ENCODE data around the gene KIF12.

Gene KIF12

DNA sequence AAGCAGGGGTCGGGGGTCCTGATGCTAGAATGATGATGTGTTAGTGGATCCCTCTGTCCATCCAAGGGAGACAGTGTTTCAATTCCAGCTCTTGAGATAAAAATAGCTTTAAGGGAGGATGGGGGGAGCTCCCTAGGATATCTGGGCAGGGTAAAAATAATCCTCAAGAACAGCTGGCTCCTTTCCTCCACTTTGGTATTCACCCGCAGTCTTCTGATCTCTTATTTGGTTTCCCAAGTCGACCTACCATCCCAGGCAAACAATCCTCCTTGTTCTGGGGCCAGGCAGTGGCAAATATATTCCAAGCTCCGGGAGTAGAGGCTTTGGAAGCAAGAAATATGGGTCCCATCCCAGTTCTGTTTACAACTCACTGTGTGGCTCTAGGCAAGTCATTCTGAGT is 41.8 kb upstream of the KIF12 start:
- no peak for TF ChIP-seq CTCF (IDR thresholded peaks at IDR 0.05)
- Histone ChIP-seq H3K4me2 (ENCODE audit: low read length) (no peak overlapping the region), H2AFZ (no peak overlapping the region), H3K9ac (no peak overlapping the region), H3K36me3 (ENCODE audit: control insufficient read depth, insufficient read depth, low read length) (no peaks in the 10 kb centered on the region), H3K79me2 (no peaks in the 10 kb centered on the region), H3K27ac (no peak overlapping the region), H3K4me1 (no peaks in the 10 kb centered on the region), H3K27me3 (ENCODE audit: control insufficient read depth, insufficient read depth, low read length) (no peaks in the 10 kb centered on the region), H3K4me3 (ENCODE audit: low read depth, low read length) (no peak overlapping the region), H3K9me3 (ENCODE audit: control insufficient read depth, low read length) (no peaks in the 10 kb centered on the region)

GRCh38 chr9:114140401-114140800 is 41.3 kb upstream of the KIF12 start:
- Histone ChIP-seq H3K9ac (no peak overlapping the region), H3K4me3 (ENCODE audit: low read depth, low read length) (no peak overlapping the region), H3K9me3 (ENCODE audit: control insufficient read depth, low read length) (no peaks in the 10 kb centered on the region), H3K27me3 (ENCODE audit: control insufficient read depth, insufficient read depth, low read length) (no peaks in the 10 kb centered on the region), H3K4me2 (ENCODE audit: low read length) (no peak overlapping the region), H3K27ac (no peak overlapping the region), H3K4me1 (no peaks in the 10 kb centered on the region), H3K79me2 (no peaks in the 10 kb centered on the region), H3K36me3 (ENCODE audit: control insufficient read depth, insufficient read depth, low read length) (no peaks in the 10 kb centered on the region), H2AFZ (no peak overlapping the region)
- TF ChIP-seq CTCF (IDR thresholded peaks at IDR 0.05) = no peak

DNA sequence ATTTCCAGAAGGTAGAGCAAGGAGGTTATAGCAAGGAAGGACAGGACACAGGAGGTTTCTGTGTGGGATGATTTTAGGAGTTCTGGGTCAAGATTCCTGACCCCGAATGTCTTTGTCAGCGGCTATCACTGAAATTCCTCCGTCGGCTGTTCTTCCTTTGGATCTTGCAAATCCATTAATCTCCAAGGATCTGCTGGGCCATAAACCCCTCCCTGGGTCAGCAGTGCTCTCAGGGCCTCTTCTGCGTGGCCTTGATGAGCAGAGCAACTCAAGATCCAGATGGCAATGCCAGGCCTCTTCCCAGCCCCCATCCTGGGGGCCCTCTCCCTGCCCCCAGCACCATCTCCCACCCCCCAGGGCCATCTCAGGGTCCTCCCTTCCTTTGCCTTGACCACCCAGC is 40.0 kb upstream of the KIF12 start:
- Histone ChIP-seq H3K4me3 (ENCODE audit: low read depth, low read length) (no peak overlapping the region), H3K4me2 (ENCODE audit: low read length) (no peak overlapping the region), H3K9me3 (ENCODE audit: control insufficient read depth, low read length) (no peaks in the 10 kb centered on the region), H3K27me3 (ENCODE audit: control insufficient read depth, insufficient read depth, low read length) (no peaks in the 10 kb centered on the region), H3K9ac (no peak overlapping the region), H3K36me3 (ENCODE audit: control insufficient read depth, insufficient read depth, low read length) (no peaks in the 10 kb centered on the region), H3K4me1 (no peaks in the 10 kb centered on the region), H3K79me2 (no peaks in the 10 kb centered on the region), H3K27ac (no peak overlapping the region), H2AFZ (no peak overlapping the region)
- TF ChIP-seq CTCF (IDR thresholded peaks at IDR 0.05) = no peak

- no peak for TF ChIP-seq CTCF (IDR thresholded peaks at IDR 0.05)
- no peaks in the 10 kb centered on the region for H3K27me3 ChIP-seq (ENCODE audit: control insufficient read depth, insufficient read depth, low read length)
- no peak overlapping the region for H3K4me2 ChIP-seq (ENCODE audit: low read length)
- no peaks in the 10 kb centered on the region for H3K9me3 ChIP-seq (ENCODE audit: control insufficient read depth, low read length)
- H3K36me3 ChIP-seq (ENCODE audit: control insufficient read depth, insufficient read depth, low read length) = no peaks in the 10 kb centered on the region
- no peak overlapping the region for H3K9ac ChIP-seq
- no peak overlapping the region for H2AFZ ChIP-seq
- H3K27ac ChIP-seq = no peak overlapping the region
- no peaks in the 10 kb centered on the region for H3K79me2 ChIP-seq
- no peaks in the 10 kb centered on the region for H3K4me1 ChIP-seq
- H3K4me3 ChIP-seq (ENCODE audit: low read depth, low read length) = no peak overlapping the region
Observed at GRCh38 chr9:114138552-114138971, 39.5 kb upstream of the KIF12 start.

GRCh38 chr9:114137831-114138230 is 38.7 kb upstream of the KIF12 start:
- Histone ChIP-seq H3K79me2 (no peaks in the 10 kb centered on the region), H3K27me3 (ENCODE audit: control insufficient read depth, insufficient read depth, low read length) (no peaks in the 10 kb centered on the region), H3K4me3 (ENCODE audit: low read depth, low read length) (no peak overlapping the region), H3K9ac (no peak overlapping the region), H2AFZ (no peak overlapping the region), H3K36me3 (ENCODE audit: control insufficient read depth, insufficient read depth, low read length) (no peaks in the 10 kb centered on the region), H3K27ac (no peak overlapping the region), H3K9me3 (ENCODE audit: control insufficient read depth, low read length) (no peaks in the 10 kb centered on the region), H3K4me2 (ENCODE audit: low read length) (no peak overlapping the region), H3K4me1 (no peaks in the 10 kb centered on the region)
- no peak for TF ChIP-seq CTCF (IDR thresholded peaks at IDR 0.05)
